ENCODE data around the gene MLXIP.

- TF ChIP-seq POLR2A (IDR thresholded peaks at IDR 0.05) (no peak), CTCF (IDR thresholded peaks at IDR 0.05) (no peak)
These were observed 14.9 kb upstream of the MLXIP start for GRCh38 chr12:122063694-122064024.
